GM21825 (cell line): Measurements from ENCODE around the gene PDGFRB.

Experiments
- ATAC-seq: cut with Tn5 transposase; IDR thresholded peaks from one replicate; pipeline ENCODE4 v1.9.1; 2021; ENCODE audit warnings: mild to moderate bottlenecking, moderate library complexity; ENCODE audit not compliant: unreplicated experiment

Gene PDGFRB

GRCh38 chr5:150155258-150156026 lies at the start of gene PDGFRB:
PDGFRB (minus strand) TSS chr5:150155845; CDS start chr5:150137047, 18,798 bp downstream.
- ATAC-seq: no peak

GRCh38 chr5:150204590-150204960 lies 48.9 kb upstream of the PDGFRB start:
- no peak for ATAC-seq

- ATAC-seq: no peak
Observed at GRCh38 chr5:150203832-150204589, 48.4 kb upstream of the PDGFRB start.

- ATAC-seq: no peak
Observed at GRCh38 chr5:150202501-150202900, 46.9 kb upstream of the PDGFRB start.

- no peak for ATAC-seq
Observed at GRCh38 chr5:150197476-150197875, 41.8 kb upstream of the PDGFRB start.

GRCh38 chr5:150196986-150197385 lies 41.3 kb upstream of the PDGFRB start:
- no peak for ATAC-seq

- ATAC-seq: no peak
Observed at GRCh38 chr5:150196514-150196913, 40.9 kb upstream of the PDGFRB start.

GRCh38 chr5:150195736-150196485 lies 40.3 kb upstream of the PDGFRB start:
- no peak for ATAC-seq

GRCh38 chr5:150192462-150192861 lies 36.8 kb upstream of the PDGFRB start:
- no peak for ATAC-seq

GRCh38 chr5:150190987-150191386 lies 35.3 kb upstream of the PDGFRB start:
- ATAC-seq: no peak

GRCh38 chr5:150190503-150190979 lies 34.9 kb upstream of the PDGFRB start:
- no peak for ATAC-seq

- no peak for ATAC-seq
Observed at GRCh38 chr5:150189728-150190502, 34.3 kb upstream of the PDGFRB start, which contains the start of gene SLC6A7. SLC6A7 (plus strand) TSS chr5:150190062; CDS start chr5:150190328, 266 bp downstream.

GRCh38 chr5:150189326-150189725 lies 33.7 kb upstream of the PDGFRB start:
- ATAC-seq: no peak

- no peak for ATAC-seq
Observed at GRCh38 chr5:150188146-150188842, 32.6 kb upstream of the PDGFRB start.

- no peak for ATAC-seq
Observed at GRCh38 chr5:150186897-150187296, 31.3 kb upstream of the PDGFRB start.

- ATAC-seq: no peak
Observed at GRCh38 chr5:150186137-150186536, 30.5 kb upstream of the PDGFRB start.

GRCh38 chr5:150184990-150185912 lies 29.6 kb upstream of the PDGFRB start:
- ATAC-seq: no peak

- no peak for ATAC-seq
Observed at GRCh38 chr5:150184006-150184405, 28.4 kb upstream of the PDGFRB start.

GRCh38 chr5:150183436-150183835 lies 27.8 kb upstream of the PDGFRB start:
- no peak for ATAC-seq
